Right lobe of liver (tissue), 4 donors: ENCODE data around the gene CENPS.
A peak's percentile ranks its signal among the peaks of the same experiment; 100 is the strongest.

Source experiments
- CTCF ChIP-seq, 4 donors: fragments of 200-600 bp in 3 of 4; fragments of 450-650 bp in 1 of 4; IDR thresholded peaks; one replicate each; pipeline versions ENCODE4 v1.5.1 to v1.8.0; 2016 to 2022; ENCODE audit warnings: antibody characterized with exemption in 4 of 4, mild to moderate bottlenecking in 2 of 4
- POLR2A ChIP-seq: fragments of 450-650 bp; IDR thresholded peaks from one replicate; pipeline ENCODE4 v1.6.1; 2017; ENCODE audit warnings: antibody characterized with exemption, mild to moderate bottlenecking
- donor health status: DM: no; HTN: no; CAD: no.
- donor health status: DM: no; HTN: no; CAD: no.
- donor health status: DM: no; HTN: yes; CAD: no.

GRCh38 chr1:10398734-10399443 lies 31.3 kb upstream of the CENPS start, which contains the start of gene PGD:
- no peak for TF ChIP-seq CTCF (IDR thresholded peaks at IDR 0.05)
- peak; percentile 84 for TF ChIP-seq POLR2A
